Limb (tissue), 2 donors: ENCODE data around the gene STAC2.

Source experiments
- DNase-seq, 2 donors: peaks; one replicate each; pipeline ENCODE4 v3.0.0-alpha.2; 2016; ENCODE audit errors: extremely low spot score in 2 of 2

The STAC2 gene

DNA sequence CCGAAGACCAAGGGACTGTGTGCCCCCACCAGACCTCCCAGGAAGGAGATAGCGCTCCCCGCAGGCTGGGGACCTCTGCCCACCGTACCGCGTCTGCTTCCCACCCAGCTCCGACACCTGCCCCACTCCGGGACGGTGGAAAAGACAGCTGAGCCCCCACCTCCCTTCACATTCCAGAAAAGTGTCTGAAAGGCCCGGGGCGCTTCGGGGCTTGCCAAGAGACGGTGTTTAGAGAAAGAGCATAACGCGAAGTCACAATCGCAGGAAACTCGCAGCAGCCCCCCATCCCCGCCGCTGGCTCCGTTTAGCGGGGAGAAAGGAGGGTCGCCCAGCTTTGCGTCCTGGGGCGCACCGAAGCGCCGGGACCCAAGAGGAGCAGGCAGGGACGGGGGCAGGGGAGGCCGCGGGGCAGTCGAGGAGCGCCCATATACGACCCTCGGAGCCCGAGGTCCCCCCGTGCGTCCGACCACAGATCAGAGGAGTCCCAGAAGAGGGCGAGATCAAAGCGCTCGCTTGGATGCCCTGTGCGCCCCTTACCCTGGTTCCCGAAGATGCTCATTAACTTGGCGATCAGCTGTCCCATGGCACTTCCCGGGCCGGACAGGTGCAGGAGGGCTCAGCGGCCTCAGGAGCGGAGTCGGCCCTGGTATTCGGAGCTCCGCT is 60.4 kb downstream of the STAC2 start:
- DNase-seq, result no peak

- peak; percentile 70 to 87 for DNase-seq
Measured at GRCh38 chr17:39164675-39165143, 61.0 kb downstream of the STAC2 start.

DNA sequence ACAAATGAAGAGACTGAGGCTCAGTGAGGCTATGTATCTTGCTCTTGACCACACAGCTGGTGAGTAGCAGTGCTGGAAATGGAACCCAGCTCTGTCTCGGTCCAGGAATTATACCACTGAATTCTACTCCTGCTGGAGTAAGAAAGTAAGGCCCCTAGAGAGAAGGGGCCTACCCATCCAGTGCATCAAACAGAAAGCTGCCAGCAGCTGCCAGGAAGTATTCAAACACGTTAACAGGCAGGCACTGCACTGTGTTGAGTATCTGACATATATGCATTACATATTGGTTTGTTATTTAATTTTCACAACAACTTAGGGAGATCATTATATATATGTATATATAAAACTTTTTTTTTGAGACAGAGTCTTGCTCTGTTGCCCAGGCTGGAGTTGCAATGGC is 63.8 kb downstream of the STAC2 start:
- DNase-seq, result no peak
